SK-N-SH (cell line): ENCODE results near the gene EVC. TPM values are rescaled to one million over a fixed set of nuclear protein-coding genes. Genes with fewer than 3 reads are reported as not detected.

ENCODE experiments used
- CTCF ChIA-PET: fragments of 300-600, 350-600 bp; formaldehyde crosslinking; extraction: SDS; loops from one replicate; lab custom pipeline; 2021; lab: Yijun Ruan, JAX
- POLR2A ChIA-PET: fragments of 350-600 bp; sonication (Branson Sonifier 250); formaldehyde crosslinking; extraction: SDS; loops from one replicate; lab custom pipeline; 2020; ENCODE audit warnings: antibody characterized with exemption, inconsistent platforms; lab: Yijun Ruan, JAX
- DNase-seq: peaks from one replicate; pipeline ENCODE4 v3.0.0; 2012
- H2AFZ ChIP-seq: fragments of 200-600 bp; sonication (generic); 2 replicates; pipeline ENCODE4 v1.8.1; 2016; ENCODE audit warnings: antibody characterized with exemption, mild to moderate bottlenecking, low read depth
- H3F3A ChIP-seq: fragments of 200-600 bp; sonication (generic); replicated peaks from 2 replicates; pipeline ENCODE3; 2016; ENCODE audit warnings: antibody characterized with exemption, mild to moderate bottlenecking; ENCODE audit not compliant: insufficient read depth
- H3K27ac ChIP-seq, 2 experiments: fragments of 200-500 bp in 1 of 2; fragments of 200-600 bp in 1 of 2; sonication (Bioruptor generic) in 1 of 2; sonication (generic), shearing (Covaris generic) in 1 of 2; 2 replicates each; pipeline versions ENCODE4 v1.5.1 to v1.6.1; 2014 to 2016; ENCODE audit warnings: low read depth in 2 of 2, inconsistent platforms in 1 of 2, low read length in 1 of 2, mild to moderate bottlenecking in 1 of 2, mixed read lengths in 1 of 2
- H3K27me3 ChIP-seq: fragments of 200-600 bp; sonication (generic), shearing (Covaris generic); 2 replicates; pipeline ENCODE4 v1.6.1; 2016; ENCODE audit warnings: mixed run types; ENCODE audit not compliant: insufficient read depth
- H3K36me3 ChIP-seq, 2 experiments: fragments of 200-500 bp in 1 of 2; fragments of 200-600 bp in 1 of 2; sonication (Bioruptor generic) in 1 of 2; sonication (generic) in 1 of 2; replicated peaks in 1 of 2; 2 replicates each; pipeline versions ENCODE3 to v1.5.1; 2014 to 2016; ENCODE audit warnings: low read length in 1 of 2, mild to moderate bottlenecking in 1 of 2; ENCODE audit not compliant: insufficient read depth in 2 of 2, control insufficient read depth in 1 of 2
- H3K4me1 ChIP-seq, 2 experiments: fragments of 200-500 bp in 1 of 2; fragments of 200-600 bp in 1 of 2; sonication (Bioruptor generic) in 1 of 2; sonication (generic), shearing (Covaris generic) in 1 of 2; 2 replicates each; pipeline versions ENCODE4 v1.5.1 to v1.6.1; 2014 to 2016; ENCODE audit warnings: low read depth in 1 of 2, low read length in 1 of 2, mixed run types in 1 of 2; ENCODE audit not compliant: insufficient read depth in 2 of 2, control insufficient read depth in 1 of 2
- H3K4me2 ChIP-seq: fragments of 200-600 bp; sonication (generic), shearing (Covaris generic); 2 replicates; pipeline ENCODE4 v1.6.1; 2017; ENCODE audit warnings: mixed run types
- H3K4me3 ChIP-seq, 2 experiments: fragments of 200-500 bp in 1 of 2; fragments of 200-600 bp in 1 of 2; sonication (Bioruptor generic) in 1 of 2; sonication (generic), shearing (Covaris generic) in 1 of 2; 2 replicates each; pipeline versions ENCODE4 v1.5.1 to v1.8.1; 2014 to 2016; ENCODE audit warnings: low read depth in 2 of 2, inconsistent platforms in 1 of 2, low read length in 1 of 2, mild to moderate bottlenecking in 1 of 2, mixed read lengths in 1 of 2, moderate library complexity in 1 of 2
- H3K79me2 ChIP-seq: fragments of 200-600 bp; sonication (generic); 2 replicates; pipeline ENCODE4 v1.8.1; 2017; ENCODE audit warnings: mild to moderate bottlenecking; ENCODE audit not compliant: insufficient read depth
- H3K9ac ChIP-seq: fragments of 200-600 bp; sonication (generic); 2 replicates; pipeline ENCODE4 v1.6.1; 2017; ENCODE audit warnings: mixed run types
- H3K9me2 ChIP-seq: fragments of 200-600 bp; sonication (generic); 2 replicates; pipeline ENCODE4 v1.6.1; 2017; ENCODE audit warnings: mixed run types
- H3K9me3 ChIP-seq: fragments of 200-600 bp; sonication (generic); 2 replicates; pipeline ENCODE4 v1.6.1; 2017; ENCODE audit warnings: mixed run types, mild to moderate bottlenecking, moderate library complexity
- H4K20me1 ChIP-seq: fragments of 200-600 bp; sonication (generic); 2 replicates; pipeline ENCODE4 v1.6.1; 2017; ENCODE audit warnings: mild to moderate bottlenecking, mixed run types; ENCODE audit not compliant: insufficient read depth
- CTCF ChIP-seq: fragments of 200-600 bp; sonication (generic); IDR thresholded peaks from 2 replicates; pipeline ENCODE4 v1.6.1; 2017; ENCODE audit warnings: antibody characterized with exemption, mild to moderate bottlenecking, moderate library complexity
- ELF1 ChIP-seq: IDR thresholded peaks from 2 replicates; pipeline ENCODE4 v1.4.0; 2012
- EP300 ChIP-seq, 2 experiments: IDR thresholded peaks; 2 replicates each; pipeline versions ENCODE4 v1.4.0 to v1.6.1; 2012; ENCODE audit warnings: borderline replicate concordance in 1 of 2, low read depth in 1 of 2, low read length in 1 of 2
- EZH2phosphoT487 ChIP-seq: fragments of 200-600 bp; sonication (generic); IDR thresholded peaks from 2 replicates; pipeline ENCODE4 v1.6.1; 2017; ENCODE audit warnings: low read depth, mixed run types, mild to moderate bottlenecking, antibody characterized with exemption, moderate library complexity, borderline replicate concordance
- FOXJ3 ChIP-seq: sonication (generic); formaldehyde crosslinking; IDR thresholded peaks from 2 replicates; pipeline ENCODE4 v1.5.1; 2020; ENCODE audit warnings: mild to moderate bottlenecking, missing genetic modification reagents
- FOXM1 ChIP-seq: IDR thresholded peaks from 2 replicates; pipeline ENCODE4 v1.4.0; 2012; ENCODE audit warnings: low read depth, mild to moderate bottlenecking
- GABPA ChIP-seq: IDR thresholded peaks from 2 replicates; pipeline ENCODE4 v1.4.0; 2012; ENCODE audit warnings: low read depth, mild to moderate bottlenecking
- JUND ChIP-seq: IDR thresholded peaks from 2 replicates; pipeline ENCODE4 v1.4.0; 2012
- MEF2A ChIP-seq: IDR thresholded peaks from 2 replicates; pipeline ENCODE4 v1.4.0; 2012; ENCODE audit warnings: low read depth, borderline replicate concordance
- MXI1 ChIP-seq: IDR thresholded peaks from 2 replicates; pipeline ENCODE4 v1.6.1; 2012; ENCODE audit warnings: mild to moderate bottlenecking, low read depth, low read length, improper control_type of control experiment
- NFIC ChIP-seq: IDR thresholded peaks from 2 replicates; pipeline ENCODE4 v1.4.0; 2012; ENCODE audit warnings: borderline replicate concordance
- POLR2AphosphoS5 ChIP-seq: IDR thresholded peaks from 2 replicates; pipeline ENCODE4 v1.6.1; 2012; ENCODE audit warnings: low read depth, low read length
- RCOR1 ChIP-seq: fragments of 150-350 bp; IDR thresholded peaks from 2 replicates; pipeline ENCODE4 v1.6.1; 2017; ENCODE audit warnings: antibody characterized with exemption, low read length
- REST ChIP-seq: IDR thresholded peaks from 2 replicates; pipeline ENCODE4 v1.6.1; 2012; ENCODE audit warnings: mild to moderate bottlenecking, low read depth, low read length, moderate library complexity
- RFX5 ChIP-seq: IDR thresholded peaks from 2 replicates; pipeline ENCODE4 v1.6.1; 2012; ENCODE audit warnings: mild to moderate bottlenecking, improper control_type of control experiment, low read length
- TAF1 ChIP-seq: IDR thresholded peaks from 2 replicates; pipeline ENCODE4 v1.6.1; 2012; ENCODE audit warnings: low read depth, mild to moderate bottlenecking, low read length, moderate library complexity, borderline replicate concordance
- USF1 ChIP-seq: IDR thresholded peaks from 2 replicates; pipeline ENCODE4 v1.4.0; 2012; ENCODE audit warnings: low read depth, borderline replicate concordance
- ZBTB33 ChIP-seq: IDR thresholded peaks from 2 replicates; pipeline ENCODE4 v1.4.0; 2012; ENCODE audit warnings: low read depth, borderline replicate concordance
- WGBS: methylation state at CpG from one replicate; pipeline ENCODE4 v1.1.6; 2017; ENCODE audit warnings: low lambda C conversion rate; 5-methylcytosine and 5-hydroxymethylcytosine counted together
- polyA plus RNA-seq, 3 experiments: library from polyadenylated mRNA; depleted of rRNA; stranded (reverse); fragments of >200 nt; gene quantifications; 2 replicates each; pipeline ENCODE4 v1.2.3, GENCODE V29; 2012

EVC gene
- polyA plus RNA-seq, 1 of the 3 experiments (the other 2 are of a cell fraction) = 3.8 TPM

- no peak overlapping the region for H2AFZ ChIP-seq
- TF ChIP-seq JUND = no peak
- no peak for TF ChIP-seq POLR2AphosphoS5
- no peak for TF ChIP-seq ELF1
- no peak for TF ChIP-seq REST
- TF ChIP-seq FOXJ3 (CRISPR knock-in tag) = no peak
- no peak for TF ChIP-seq FOXM1
- TF ChIP-seq RFX5 = no peak
- no peak for TF ChIP-seq EZH2phosphoT487
- TF ChIP-seq GABPA = no peak
- CTCF ChIA-PET = no interaction called here
- no peak for DNase-seq
- H3K79me2 ChIP-seq = no peaks in the 10 kb centered on the region
- H3K36me3 ChIP-seq = peaks cover 15 to 20% of the 10 kb centered on the region in 2 experiments
- POLR2A ChIA-PET = no interaction called here
- no peak overlapping the region for H3K27ac ChIP-seq
- WGBS = 96% methylated on average over 6 of the region's 6 CpGs
- no peaks in the 10 kb centered on the region for H3K9me2 ChIP-seq
- H3K9ac ChIP-seq = no peak overlapping the region
- H3K27me3 ChIP-seq = no peaks in the 10 kb centered on the region
- no peak overlapping the region for H3K4me3 ChIP-seq
- H3F3A ChIP-seq = no peaks in the 10 kb centered on the region
- no peaks in the 10 kb centered on the region for H3K4me1 ChIP-seq
- no peak overlapping the region for H3K4me2 ChIP-seq
- no peaks in the 10 kb centered on the region for H3K9me3 ChIP-seq
- H4K20me1 ChIP-seq = no peaks in the 10 kb centered on the region
Measured at GRCh38 chr4:5782829-5783476, 72.0 kb downstream of the EVC start.

GRCh38 chr4:5783486-5783885, 72.5 kb downstream of the EVC start:
- Histone ChIP-seq H3K9ac (no peak overlapping the region), H3K36me3 (peaks cover 15 to 24% of the 10 kb centered on the region in 2 experiments), H3K79me2 (no peaks in the 10 kb centered on the region), H3K9me3 (no peaks in the 10 kb centered on the region)
- 90% methylated on average over 10 of the region's 14 CpGs for WGBS
- TF ChIP-seq MXI1 (no peak), EP300 (IDR thresholded peaks at IDR 0.05; ENCODE audit: borderline replicate concordance in 1 of 2, low read depth in 1 of 2, low read length in 1 of 2) (no peak), JUND (no peak), TAF1 (no peak), ZBTB33 (no peak), MEF2A (no peak), POLR2AphosphoS5 (no peak), USF1 (no peak), CTCF (no peak), NFIC (no peak), RCOR1 (no peak)
- TF ChIP-seq, all 33 proteins: peak for 0
- no peak for DNase-seq
- no peak overlapping the region for H2AFZ ChIP-seq
- H3K4me1 ChIP-seq = no peaks in the 10 kb centered on the region
- no peak overlapping the region for H3K4me2 ChIP-seq
- no peak overlapping the region for H3K4me3 ChIP-seq
- no peaks in the 10 kb centered on the region for H3K9me2 ChIP-seq
- H4K20me1 ChIP-seq = no peaks in the 10 kb centered on the region
- CTCF ChIA-PET = no interaction called here
- H3K27ac ChIP-seq = no peak overlapping the region
- no peaks in the 10 kb centered on the region for H3F3A ChIP-seq
- POLR2A ChIA-PET = no interaction called here
- no peaks in the 10 kb centered on the region for H3K27me3 ChIP-seq
